Stimulated activated CD8-positive, alpha-beta memory T cell treated with anti-CD3 and anti-CD28 coated beads, Interleukin-15, amount 100 ng/mL, for 4 hours (primary cell): ENCODE data around the gene VCX2.
"Not testable (repeated sequence)": the region's sequence is repeated elsewhere in the genome, so short reads cannot be mapped to it uniquely, and the experiment has no call there.

Source experiments
- DNase-seq, 2 donors: peaks; one replicate each; pipeline ENCODE4 v3.0.0-alpha.2; 2020; ENCODE audit warnings: low read depth in 2 of 2

VCX2 gene

GRCh38 chrX:8171169-8171568 lies at the start of gene VCX2:
VCX2 (minus strand) TSS chrX:8171267; CDS start chrX:8170643, 624 bp downstream.
- DNase-seq: not testable (repeated sequence)

- DNase-seq: no peak
Observed at GRCh38 chrX:8204943-8205342, 33.9 kb upstream of the VCX2 start.

GRCh38 chrX:8204169-8204935 lies 33.3 kb upstream of the VCX2 start:
- no peak for DNase-seq

DNA sequence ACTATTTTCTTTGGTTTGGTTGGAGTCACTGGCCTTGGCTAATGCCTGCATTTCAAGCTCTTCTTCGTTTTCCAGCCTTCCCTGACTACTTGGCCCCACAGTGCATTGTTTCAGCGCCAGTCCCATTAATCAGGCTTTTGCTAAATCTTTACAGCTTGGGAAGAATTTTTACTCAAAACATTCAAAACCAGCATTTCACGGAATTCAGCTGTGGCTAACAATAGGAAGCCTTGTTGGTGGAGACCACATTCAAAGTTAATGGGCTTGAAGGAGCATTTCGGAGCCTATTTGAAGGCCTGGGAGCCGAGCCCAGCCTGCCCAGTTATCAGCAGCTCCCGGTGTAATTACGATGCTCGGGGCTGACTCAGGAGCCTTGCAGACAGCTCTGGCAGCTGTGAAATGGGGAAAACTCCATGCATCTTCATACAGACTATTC lies 30.8 kb upstream of the VCX2 start:
- DNase-seq: no peak

DNA sequence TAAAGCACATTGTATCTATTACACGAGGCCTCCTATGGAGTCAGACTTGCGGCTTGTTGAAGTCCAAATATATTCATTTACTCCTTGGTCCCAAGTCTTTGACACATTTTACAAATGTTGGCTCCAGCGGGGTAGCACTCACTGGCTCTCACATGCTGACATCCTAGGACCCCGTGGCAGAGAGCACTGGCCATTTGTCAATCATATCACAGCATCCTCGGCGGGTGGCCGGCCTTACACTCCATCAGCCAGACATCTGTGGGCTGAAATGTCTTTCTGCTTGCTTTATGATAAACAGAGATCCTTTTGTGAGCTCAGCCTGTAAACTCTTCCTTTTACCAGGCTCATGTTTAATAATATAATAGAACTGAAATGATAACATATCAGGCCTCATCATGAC lies 25.7 kb upstream of the VCX2 start:
- DNase-seq: no peak

DNA sequence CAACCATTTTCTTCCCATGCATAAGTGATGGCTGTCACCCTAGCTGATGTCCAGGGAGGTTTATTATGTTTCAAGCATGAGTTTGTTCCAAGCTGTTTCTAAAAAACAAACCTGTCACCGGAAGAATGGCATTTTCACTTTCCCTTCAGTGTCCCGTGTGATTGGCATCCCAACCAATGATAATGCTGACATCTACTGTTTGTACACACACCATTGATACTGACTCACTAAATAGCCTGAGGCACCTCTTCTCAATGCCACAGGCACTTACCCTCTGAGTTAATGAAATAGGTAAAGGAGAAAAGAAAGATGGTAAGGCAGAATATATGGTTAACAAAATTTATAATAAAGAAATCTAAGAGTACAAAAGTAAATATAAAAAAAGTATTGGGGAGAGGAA lies 23.1 kb upstream of the VCX2 start:
- no peak for DNase-seq

- no peak for DNase-seq
Observed at GRCh38 chrX:8192276-8192675, 21.2 kb upstream of the VCX2 start.

GRCh38 chrX:8191022-8191421 lies 20.0 kb upstream of the VCX2 start:
- DNase-seq: no peak

GRCh38 chrX:8190341-8190830 lies 19.3 kb upstream of the VCX2 start:
- no peak for DNase-seq

- no peak for DNase-seq
Observed at GRCh38 chrX:8189096-8189830, 18.2 kb upstream of the VCX2 start.

GRCh38 chrX:8183346-8183745 lies 12.3 kb upstream of the VCX2 start:
- no peak for DNase-seq

DNA sequence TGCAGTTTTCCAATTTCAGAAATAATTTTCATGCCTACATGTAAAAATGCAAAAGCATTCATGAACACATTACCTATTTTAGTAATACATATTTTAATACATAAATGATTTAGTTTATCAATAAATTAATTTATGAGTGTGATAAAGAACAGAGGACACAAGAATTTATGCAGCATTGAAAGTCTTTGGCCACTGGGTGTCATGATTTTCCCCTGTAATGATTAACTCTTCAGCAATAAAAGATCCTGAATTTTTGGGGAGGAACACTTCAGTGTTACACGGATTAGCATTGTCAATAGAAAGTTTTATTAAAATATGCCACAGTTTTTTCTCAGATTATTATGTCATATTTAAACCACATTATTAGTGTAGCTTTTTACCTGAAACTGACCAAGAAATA lies 8.6 kb upstream of the VCX2 start:
- DNase-seq: no peak

DNA sequence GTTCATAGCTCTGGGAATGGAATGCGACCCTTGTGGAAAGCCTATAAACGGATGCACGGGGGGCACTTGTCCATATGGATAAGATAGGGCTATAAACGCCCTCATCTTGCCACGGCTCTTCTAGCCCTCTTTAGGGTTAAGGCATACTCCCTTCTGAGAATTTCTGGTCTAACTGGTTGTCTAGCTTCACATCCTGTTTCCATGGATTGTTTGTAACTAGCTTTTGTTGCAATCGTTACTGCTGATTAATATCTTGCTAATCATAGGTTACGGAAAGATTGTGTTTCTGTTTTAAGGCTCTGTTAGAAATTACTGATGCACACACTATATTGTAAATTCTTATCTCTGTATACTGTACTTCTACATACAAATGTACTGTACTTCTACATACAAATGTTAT lies 17.1 kb downstream of the VCX2 start:
- DNase-seq: not testable (repeated sequence)

DNA sequence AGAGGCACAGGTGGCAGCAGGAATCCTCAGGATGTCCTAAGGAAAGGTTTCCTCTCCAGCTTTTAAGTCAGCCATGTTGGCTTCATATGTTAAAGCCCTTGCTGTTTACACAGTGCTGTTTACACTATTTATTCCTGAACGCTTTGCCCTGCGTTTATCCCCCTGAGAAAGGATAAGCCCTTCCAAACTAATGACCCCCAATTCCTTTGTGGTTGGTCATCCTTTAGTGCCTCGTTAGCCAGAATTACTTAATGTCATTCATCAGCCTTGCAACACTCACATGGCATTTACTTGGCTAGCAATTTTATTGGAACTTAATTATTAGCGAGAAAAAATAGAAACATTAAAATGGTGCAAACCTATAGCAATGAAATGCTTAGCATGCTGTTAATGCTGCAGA lies 23.8 kb downstream of the VCX2 start:
- no peak for DNase-seq

GRCh38 chrX:8144925-8145324 lies 26.1 kb downstream of the VCX2 start:
- no peak for DNase-seq

- DNase-seq: no peak
Observed at GRCh38 chrX:8141896-8142295, 29.2 kb downstream of the VCX2 start.

DNA sequence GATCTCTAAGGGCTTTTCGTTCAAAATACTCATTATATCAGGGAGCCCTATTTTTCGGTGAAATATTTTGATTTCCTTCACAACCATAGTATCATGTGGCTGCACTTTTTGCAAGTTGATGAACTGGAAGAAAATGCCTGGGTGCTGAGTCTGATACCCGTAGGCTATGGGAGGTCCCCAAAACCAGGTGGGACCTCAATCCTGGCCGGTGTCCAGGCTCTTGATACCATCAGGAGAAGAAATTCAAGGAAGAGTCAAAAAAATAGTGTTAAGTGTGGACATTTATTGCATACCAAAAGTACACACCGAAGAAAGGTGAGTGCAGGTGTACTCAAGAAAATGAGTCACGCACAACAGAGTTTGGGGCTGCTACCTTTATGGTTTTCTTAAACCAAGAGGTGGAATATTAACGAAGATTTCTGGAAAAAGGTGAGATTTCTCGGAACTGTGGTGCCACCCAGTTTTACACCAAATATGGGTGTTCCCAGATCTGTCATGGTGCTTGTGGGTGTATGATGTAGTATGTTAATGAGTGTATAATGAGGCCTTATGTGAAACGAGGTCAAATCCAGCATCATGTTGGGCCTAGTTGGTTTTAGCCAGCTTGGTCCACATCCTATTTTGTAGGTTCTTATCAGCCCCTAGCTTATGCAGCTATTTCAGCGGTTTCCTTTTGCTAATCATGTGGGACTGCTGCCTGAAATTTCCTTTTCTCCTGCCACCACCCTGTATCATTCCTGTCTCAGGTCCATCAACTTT lies 29.9 kb downstream of the VCX2 start:
- no peak for DNase-seq

DNA sequence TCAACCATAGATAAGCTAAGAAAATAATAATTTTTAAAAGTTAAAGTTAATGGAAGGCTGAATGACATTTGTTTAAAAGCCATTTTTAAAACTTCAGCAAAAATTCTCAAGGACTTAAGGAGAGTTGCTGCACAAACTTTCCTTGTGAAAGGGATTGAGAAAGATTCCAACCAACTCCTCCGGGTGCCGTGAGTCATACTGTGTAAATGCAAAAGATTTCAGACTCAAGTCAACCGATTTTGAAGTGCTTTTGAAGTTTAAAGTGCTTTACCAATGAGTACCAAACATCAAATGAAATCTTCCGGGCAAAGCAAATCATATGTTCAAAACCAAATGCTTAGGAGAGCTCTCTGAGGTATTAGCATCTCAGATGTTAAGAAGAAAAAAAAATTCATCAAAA lies 31.4 kb downstream of the VCX2 start:
- DNase-seq: no peak

DNA sequence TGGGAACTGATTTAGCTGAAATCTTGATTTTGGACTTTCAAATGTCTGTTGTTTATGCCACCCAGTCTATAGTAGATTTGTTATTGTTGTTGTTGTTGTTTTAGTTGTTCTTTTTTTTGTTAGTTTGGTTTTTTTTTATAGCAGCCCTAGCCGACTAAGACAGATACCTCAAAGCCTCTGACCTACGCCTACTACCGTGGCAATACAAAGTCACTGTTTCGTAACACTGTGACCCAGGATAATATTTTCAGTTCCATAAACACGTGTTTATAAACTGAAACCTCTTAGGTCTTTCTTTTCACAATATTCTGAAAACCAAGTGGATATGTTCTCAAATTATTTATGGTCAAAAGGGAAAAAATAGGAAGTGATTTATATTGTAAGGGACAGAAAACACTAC lies 32.8 kb downstream of the VCX2 start:
- no peak for DNase-seq

DNA sequence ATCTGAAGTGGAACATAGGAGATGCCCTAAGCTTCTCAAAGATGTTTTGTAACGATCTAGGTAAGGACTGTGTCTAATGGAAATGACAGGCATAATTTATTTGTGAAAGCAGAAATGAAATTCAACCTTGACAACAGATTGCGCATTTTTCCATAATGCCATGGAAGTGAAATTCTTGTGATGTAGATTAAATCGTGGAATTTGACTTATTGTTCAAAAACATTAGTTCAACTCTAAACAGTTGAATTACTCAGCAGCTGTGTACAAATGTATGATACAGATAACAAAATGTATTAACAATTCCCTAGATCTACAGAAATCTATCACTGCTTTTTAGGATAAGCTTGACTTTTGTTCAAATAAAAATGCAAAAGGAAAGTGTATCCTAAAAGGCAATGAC lies 44.4 kb downstream of the VCX2 start:
- DNase-seq: no peak

DNA sequence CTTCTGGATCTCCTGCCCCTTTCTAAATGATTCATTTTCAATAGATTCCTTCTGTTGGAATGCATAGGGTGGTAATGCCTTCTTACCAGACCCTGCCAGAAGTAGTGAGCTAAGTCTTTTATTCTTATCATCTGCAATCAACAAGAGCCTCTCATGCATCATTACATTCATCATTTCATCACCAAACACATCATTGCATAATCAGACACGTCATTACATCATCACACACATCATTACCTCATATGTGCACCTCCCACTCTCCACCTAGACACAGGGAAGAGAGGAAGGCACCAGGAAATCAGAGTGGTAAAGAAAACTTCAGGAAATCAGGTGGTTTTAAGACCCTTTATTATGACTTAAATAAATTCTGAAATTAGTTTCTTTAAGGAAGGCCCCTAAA lies 45.0 kb downstream of the VCX2 start:
- DNase-seq: no peak

- no peak for DNase-seq
Observed at GRCh38 chrX:8125566-8125965, 45.5 kb downstream of the VCX2 start.
